Measurements from ENCODE around the gene MED6.

The MED6 gene

GRCh38 chr14:70597731-70598130, 2.7 kb downstream of the MED6 start:
- no peak for DNase-seq

- DNase-seq: no peak
Observed at GRCh38 chr14:70595443-70596185, 4.8 kb downstream of the MED6 start.

- no peak for DNase-seq
Observed at GRCh38 chr14:70594461-70594860, 6.0 kb downstream of the MED6 start.

DNA sequence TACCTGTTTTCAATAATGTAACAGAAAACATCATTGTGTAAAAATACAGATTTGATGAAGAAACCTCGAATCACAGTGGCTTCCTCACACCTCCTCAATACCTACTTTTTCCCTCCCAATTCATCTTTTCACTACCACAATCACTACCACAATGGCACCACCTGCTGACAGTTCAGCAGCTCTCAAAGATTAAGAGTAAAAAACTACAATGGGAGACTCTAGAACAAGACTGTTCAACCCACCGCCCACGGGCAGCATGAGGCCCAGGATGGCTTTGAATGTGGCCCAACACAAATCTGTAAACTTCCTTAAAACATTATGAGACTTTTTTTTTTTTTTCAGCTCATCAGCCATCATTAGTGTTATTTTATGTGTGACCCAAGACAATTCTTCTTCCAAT, 15.2 kb downstream of the MED6 start:
- DNase-seq: no peak

DNA sequence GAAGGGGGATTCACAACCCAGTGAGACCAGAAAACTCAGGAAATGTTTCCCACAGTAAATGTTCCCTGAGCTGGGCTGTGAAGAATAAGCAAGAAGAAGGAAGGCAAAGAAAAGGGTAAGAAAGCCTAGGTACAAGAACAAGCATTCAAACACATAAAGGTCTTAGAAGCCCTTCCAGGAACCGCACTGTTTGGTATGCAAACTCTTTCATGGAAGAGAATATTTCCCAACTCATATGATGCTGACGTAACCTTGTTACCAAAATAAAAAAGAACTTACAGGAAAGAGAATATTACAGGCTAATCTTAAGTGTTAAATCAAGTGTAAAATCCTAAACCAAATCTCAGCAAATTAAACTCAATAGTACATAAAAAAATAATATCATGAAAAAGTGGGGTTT, 23.6 kb downstream of the MED6 start:
- DNase-seq: no peak

DNA sequence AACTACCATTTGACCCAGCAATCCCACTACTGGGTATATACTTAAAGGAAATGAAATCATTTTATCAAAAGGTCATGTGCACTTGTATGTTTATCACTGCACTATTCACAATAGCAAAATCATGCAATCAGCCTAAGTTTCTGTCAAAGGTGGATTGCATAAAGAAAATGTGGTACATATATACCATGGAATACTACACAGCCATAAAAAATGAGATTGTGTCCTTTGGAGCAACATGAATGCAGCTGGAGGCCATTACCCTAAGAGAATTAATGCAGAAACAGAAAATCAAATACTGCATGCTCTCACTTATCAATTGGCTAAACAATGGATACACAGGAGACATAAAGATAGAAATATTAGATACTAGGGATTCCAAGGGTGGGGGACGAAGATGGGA, 27.4 kb downstream of the MED6 start:
- no peak for DNase-seq

- no peak for DNase-seq
Observed at GRCh38 chr14:70571139-70571538, 29.3 kb downstream of the MED6 start.

DNA sequence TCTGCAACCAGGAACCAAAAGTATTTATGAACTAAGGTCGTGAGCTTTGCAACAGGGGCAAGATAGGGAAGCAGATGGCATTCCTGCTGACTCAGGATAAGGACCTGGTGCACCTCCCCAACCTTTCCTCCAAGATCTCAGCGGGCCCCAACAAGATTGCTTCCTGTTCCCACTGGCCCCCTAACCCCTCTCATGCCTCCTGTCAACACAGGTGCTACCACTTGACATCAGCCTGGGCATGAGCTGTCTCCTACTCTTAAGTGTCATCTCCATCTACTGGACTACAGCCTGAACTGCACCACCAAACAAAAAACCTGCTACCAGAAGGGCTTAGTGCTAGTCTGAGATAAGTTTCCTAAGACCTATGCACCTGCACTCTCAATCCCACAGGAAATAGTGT, 32.7 kb downstream of the MED6 start:
- no peak for DNase-seq

- DNase-seq: no peak
Observed at GRCh38 chr14:70563869-70564268, 36.6 kb downstream of the MED6 start.

DNA sequence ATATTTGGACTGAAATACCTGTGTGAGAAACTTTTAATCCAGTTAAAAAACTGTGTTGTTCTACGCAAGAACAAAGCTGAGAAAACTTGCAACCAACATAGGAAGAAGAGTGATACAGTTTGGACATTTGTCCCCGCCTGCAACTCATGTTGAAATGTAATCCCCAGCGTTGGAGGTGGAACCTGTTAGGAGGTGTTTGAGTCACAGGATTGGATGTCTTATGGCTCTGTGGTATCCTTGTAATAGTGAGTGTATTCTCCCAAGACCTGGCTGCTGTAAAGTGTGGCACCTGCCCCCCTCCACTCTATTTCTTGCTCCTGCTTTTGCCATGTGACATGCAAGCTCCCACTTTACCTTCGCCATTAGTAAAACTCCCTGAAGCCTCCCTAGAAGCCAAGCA, 37.0 kb downstream of the MED6 start:
- DNase-seq: no peak

GRCh38 chr14:70558356-70558755, 42.1 kb downstream of the MED6 start:
- no peak for DNase-seq

GRCh38 chr14:70555890-70556289, 44.6 kb downstream of the MED6 start:
- DNase-seq: no peak

- DNase-seq: no peak
Observed at GRCh38 chr14:70538087-70538486, 62.4 kb downstream of the MED6 start.

- DNase-seq: no peak
Observed at GRCh38 chr14:70536830-70537229, 63.6 kb downstream of the MED6 start.

DNA sequence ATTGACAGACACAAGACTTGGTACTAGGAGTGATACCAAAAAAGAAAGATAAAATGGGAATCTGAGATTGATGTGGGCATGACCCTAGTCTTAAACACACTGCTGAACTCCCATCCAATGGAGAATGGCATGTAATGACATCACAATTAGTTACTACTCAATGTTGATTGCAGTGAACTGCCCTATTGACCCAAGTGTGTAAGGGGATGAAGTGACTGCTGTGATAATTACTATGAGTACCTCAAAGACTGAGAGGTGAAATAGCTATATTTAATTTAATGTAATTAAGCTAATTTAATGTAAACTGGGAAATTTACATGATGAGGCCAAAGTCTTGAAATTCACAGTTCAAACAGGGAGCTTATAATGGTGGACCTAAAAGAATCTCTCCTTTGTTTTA, 65.6 kb downstream of the MED6 start, which contains the start of gene ADAM20:
ADAM20 (minus strand) TSS at position 101 of the 400 bp plus-strand sequence. CDS start 10,247 bp downstream, outside the sequence.
- no peak for DNase-seq
